GM12878 (cell line): ENCODE data around the gene AKAP17A. TPM values are rescaled to one million over a fixed set of nuclear protein-coding genes. Genes with fewer than 3 reads are reported as not detected.

ENCODE experiments used
- ATAC-seq: fragments of 200-7000 bp; cut with Tn5 transposase; 3 replicates; pipeline ENCODE4 v1.9.1; 2020; ENCODE audit warnings: mild to moderate bottlenecking, moderate library complexity
- BruUV-seq: library from RNA; stranded (reverse); fragments of 400-500 nt; replicated peaks from 2 replicates; lab custom pipeline; 2021; lab: Mats Ljungman, UMichigan
- CTCF ChIA-PET: fragments of 300-600 bp; sonication (Branson Sonifier 250); formaldehyde crosslinking; extraction: SDS; loops from one replicate; lab custom pipeline; 2021; ENCODE audit warnings: inconsistent platforms; lab: Yijun Ruan, JAX
- POLR2A ChIA-PET: fragments of 350-600 bp; formaldehyde crosslinking; extraction: SDS; loops from one replicate; lab custom pipeline; 2021; ENCODE audit warnings: inconsistent platforms; lab: Charles Lee
- RAD21 ChIA-PET: fragments of 300-600 bp; sonication (Branson Sonifier 250); formaldehyde crosslinking; loops from one replicate; lab custom pipeline; 2023; ENCODE audit warnings: antibody characterized with exemption; ENCODE audit not compliant: unreplicated experiment; lab: Charles Lee
- SMC1A ChIA-PET: fragments of 300-600 bp; sonication (Branson Sonifier 250); formaldehyde crosslinking; loops from one replicate; lab custom pipeline; 2023; ENCODE audit not compliant: unreplicated experiment, uncharacterized antibody; lab: Charles Lee
- DNase-seq: peaks from one replicate; pipeline ENCODE4 v3.0.0-alpha.2; 2011; ENCODE audit warnings: low read depth, low spot score
- FAIRE-seq: peaks from 3 replicates; lab custom pipeline; 2011; peaks lifted over from hg19 to GRCh38; lab: Jason Lieb, UNC
- H2AFZ ChIP-seq: 2 replicates; pipeline ENCODE4 v1.6.0; 2011; ENCODE audit warnings: low read depth, low read length, control low read depth; ENCODE audit not compliant: control insufficient read depth
- H3K27ac ChIP-seq: 2 replicates; pipeline ENCODE4 v1.5.1; 2011; ENCODE audit warnings: control low read depth; ENCODE audit not compliant: control insufficient read depth, insufficient read depth
- H3K27me3 ChIP-seq, 2 experiments: replicated peaks in 1 of 2; 2 replicates each; pipeline versions ENCODE4 v1.6.0 to v1.6.1; 2011; ENCODE audit warnings: low read length in 1 of 2; ENCODE audit not compliant: control insufficient read depth in 2 of 2, insufficient read depth in 2 of 2
- H3K36me3 ChIP-seq, 2 experiments: 2 replicates each; pipeline ENCODE4 v1.5.1; 2011; ENCODE audit warnings: low read length in 1 of 2; ENCODE audit not compliant: control insufficient read depth in 2 of 2, insufficient read depth in 2 of 2
- H3K4me1 ChIP-seq: 2 replicates; pipeline ENCODE4 v1.6.1; 2011; ENCODE audit warnings: mild to moderate bottlenecking, low read length, moderate library complexity, mixed read lengths; ENCODE audit not compliant: control insufficient read depth, insufficient read depth
- H3K4me2 ChIP-seq: 2 replicates; pipeline ENCODE4 v1.6.0; 2011; ENCODE audit warnings: control low read depth; ENCODE audit not compliant: control insufficient read depth, insufficient read depth
- H3K4me3 ChIP-seq: fragments of 200-600 bp; sonication (generic); 2 replicates; pipeline ENCODE4 v1.5.1; 2016
- H3K79me2 ChIP-seq: 2 replicates; pipeline ENCODE4 v1.6.0; 2011; ENCODE audit warnings: low read length; ENCODE audit not compliant: control insufficient read depth, insufficient read depth
- H3K9ac ChIP-seq: 2 replicates; pipeline ENCODE4 v1.8.0; 2011; ENCODE audit warnings: low read length, control low read depth, mixed read lengths; ENCODE audit not compliant: control insufficient read depth, insufficient read depth
- H3K9me3 ChIP-seq: replicated peaks from 3 replicates; pipeline ENCODE4 v1.5.1; 2011; ENCODE audit warnings: mild to moderate bottlenecking, low read length; ENCODE audit not compliant: control insufficient read depth, insufficient read depth
- H4K20me1 ChIP-seq: 2 replicates; pipeline ENCODE4 v1.6.0; 2011; ENCODE audit not compliant: control insufficient read depth, insufficient read depth
- ASH2L ChIP-seq: fragments of 300-600, 200-600 bp; sonication (generic); IDR thresholded peaks from 2 replicates; pipeline ENCODE4 v1.6.1; 2017; ENCODE audit warnings: low read depth, mild to moderate bottlenecking, borderline replicate concordance
- ATF3 ChIP-seq: IDR thresholded peaks from 2 replicates; pipeline ENCODE4 v1.6.1; 2011; ENCODE audit warnings: low read depth, mild to moderate bottlenecking, low read length, moderate library complexity, borderline replicate concordance; ENCODE audit errors: extremely low read depth
- BHLHE40 ChIP-seq, 2 experiments: fragments of 450-650 bp in 1 of 2; IDR thresholded peaks; 2 replicates each; pipeline ENCODE4 v1.6.1; 2011 to 2017; ENCODE audit warnings: low read depth in 2 of 2, borderline replicate concordance in 1 of 2, improper control_type of control experiment in 1 of 2, low read length in 1 of 2, mild to moderate bottlenecking in 1 of 2
- CBFB ChIP-seq: IDR thresholded peaks from 2 replicates; pipeline ENCODE4 v1.6.1; 2016; ENCODE audit warnings: antibody characterized with exemption, low read depth
- CHD2 ChIP-seq: IDR thresholded peaks from 2 replicates; pipeline ENCODE4 v1.6.1; 2011; ENCODE audit warnings: low read depth, low read length, improper control_type of control experiment, borderline replicate concordance
- CREM ChIP-seq: IDR thresholded peaks from 2 replicates; pipeline ENCODE4 v1.6.1; 2014; ENCODE audit warnings: antibody characterized with exemption, low read depth
- MYB ChIP-seq: fragments of 150-350 bp; IDR thresholded peaks from 2 replicates; pipeline ENCODE4 v1.6.1; 2014; ENCODE audit warnings: mild to moderate bottlenecking, low read depth, low read length, borderline replicate concordance
- NFIC ChIP-seq: IDR thresholded peaks from 2 replicates; pipeline ENCODE4 v1.6.1; 2012; ENCODE audit warnings: low read depth, mild to moderate bottlenecking, inconsistent platforms, low read length, moderate library complexity
- NFYA ChIP-seq: IDR thresholded peaks from 2 replicates; pipeline ENCODE4 v1.6.1; 2011; ENCODE audit warnings: low read depth, mild to moderate bottlenecking, low read length, improper control_type of control experiment, borderline replicate concordance
- NR2C2 ChIP-seq: IDR thresholded peaks from 2 replicates; pipeline ENCODE4 v1.6.1; 2011; ENCODE audit warnings: borderline replicate concordance, low read depth; ENCODE audit not compliant: control insufficient read depth, insufficient read length
- PAX5 ChIP-seq: IDR thresholded peaks from 2 replicates; pipeline ENCODE4 v1.6.1; 2011; ENCODE audit warnings: low read depth, low read length, borderline replicate concordance
- POLR2AphosphoS5 ChIP-seq: IDR thresholded peaks from 2 replicates; pipeline ENCODE4 v1.6.1; 2011; ENCODE audit warnings: mild to moderate bottlenecking, low read length, inconsistent platforms
- SMAD1 ChIP-seq: fragments of 450-650 bp; IDR thresholded peaks from 2 replicates; pipeline ENCODE4 v1.6.1; 2018; ENCODE audit warnings: mild to moderate bottlenecking, low read depth; ENCODE audit not compliant: partially characterized antibody
- SUPT20H ChIP-seq: IDR thresholded peaks from 2 replicates; pipeline ENCODE4 v1.6.1; 2011; ENCODE audit warnings: low read depth, mild to moderate bottlenecking, low read length, moderate library complexity, borderline replicate concordance; ENCODE audit not compliant: control insufficient read depth
- TBL1XR1 ChIP-seq: IDR thresholded peaks from 2 replicates; pipeline ENCODE4 v1.6.1; 2012; ENCODE audit warnings: low read depth, low read length, improper control_type of control experiment
- ZNF24 ChIP-seq: fragments of 450-650 bp; IDR thresholded peaks from 2 replicates; pipeline ENCODE4 v1.6.1; 2017; ENCODE audit warnings: antibody characterized with exemption, mild to moderate bottlenecking
- whole genome bisulfite sequencing: methylation state at CpG from one replicate; pipeline ENCODE4 v1.1.6; 2016; ENCODE audit warnings: low lambda C conversion rate; ENCODE audit not compliant: insufficient replicate concordance, insufficient coverage; ENCODE audit errors: missing lambda C conversion rate; 5-methylcytosine and 5-hydroxymethylcytosine counted together
- in situ Hi-C: fragments of 300-500 bp; cut with MboI; formaldehyde crosslinking; loops from 9 replicates; pipeline ENCODE4 v1.14.3; 2018; ENCODE audit warnings: mixed read lengths
- intact Hi-C: fragments of 100-400 bp; cut with micrococcal nuclease; formaldehyde crosslinking; loops from one replicate; pipeline ENCODE4 v1.14.2; 2022; ENCODE audit not compliant: unreplicated experiment
- polyA plus RNA-seq, 11 experiments: library from polyadenylated mRNA; depleted of rRNA in 4 of 11; unstranded in 6 of 11; stranded (reverse) in 5 of 11; fragments of >200 nt; fragmentation: Nextera tagmentation in 4 of 11; fragmentation: Illumina TruSeq in 1 of 11; extraction: Ambion mirVana in 4 of 11; extraction: Trizol in 1 of 11; gene quantifications; 1 replicate in 1 of 11; 2 replicates in 10 of 11; pipeline versions ENCODE4 v1.2.1 to v1.2.3, GENCODE V29; 2011 to 2016; ENCODE audit warnings: inconsistent platforms in 2 of 11, missing spikeins in 2 of 11, low read depth in 1 of 11
- total RNA-seq, 4 experiments: library from RNA; depleted of rRNA in 3 of 4; stranded (reverse); fragments of >200 nt in 3 of 4; fragmentation: Illumina TruSeq in 1 of 4; extraction: Trizol in 1 of 4; gene quantifications; 2 replicates each; pipeline versions ENCODE4 v1.2.1 to v1.2.3, GENCODE V29; 2013 to 2021
- TF ChIP-seq, protein P1 (sequence below): IDR thresholded peaks from 2 replicates; pipeline ENCODE4 v1.6.1; 2012; ENCODE audit warnings: low read depth, low read length, improper control_type of control experiment

AKAP17A gene
- total and polyA plus RNA-seq, 10 of the 15 experiments (the other 5 are each of a cell fraction or from before 2014, with no cell fraction given), result 3.0 to 55.8 (median 25.5) TPM

GRCh38 chrX:1602299-1602698 lies 10.9 kb downstream of the AKAP17A start:
- H3K4me2 ChIP-seq, result no peak overlapping the region
- CTCF ChIA-PET, result no interaction called here
- 92% methylated on average over 12 of the region's 12 CpGs for WGBS
- H3K27ac ChIP-seq, result no peak overlapping the region
- no peaks in the 10 kb centered on the region; the same call in 2 of the 3 replicates for H3K9me3 ChIP-seq
- BruUV-seq, result no TSS peak
- RAD21 ChIA-PET, result no interaction called here
- DNase-seq, result no peak
- no peaks in the 10 kb centered on the region; the same call in 1 of the 2 replicates for H4K20me1 ChIP-seq
- SMC1A ChIA-PET, result no interaction called here
- no peak overlapping the region for H3K4me3 ChIP-seq
- no peaks in the 10 kb centered on the region for H3K27me3 ChIP-seq
- intact Hi-C loops (no loop called here), in situ Hi-C loops (no loop called here)
- TF ChIP-seq POLR2AphosphoS5 (peak; percentile 32; the same call in 1 of the 2 replicates), CREM (no peak), BHLHE40 (IDR thresholded peaks at IDR 0.05; ENCODE audit: borderline replicate concordance in 1 of 2, low read depth in 2 of 2, low read length in 1 of 2) (no peak), CHD2 (no peak), TBL1XR1 (no peak), CBFB (no peak)
- TF ChIP-seq, all 136 proteins: peak for 1
- no peak overlapping the region for H2AFZ ChIP-seq
- POLR2A ChIA-PET, result no interaction called here
- H3K79me2 ChIP-seq, result peaks cover 1% of the 10 kb centered on the region
- H3K4me1 ChIP-seq, result no peaks in the 10 kb centered on the region
- H3K36me3 ChIP-seq, result peaks cover 18 to 53% of the 10 kb centered on the region in 2 experiments
- no peak for FAIRE-seq
- H3K9ac ChIP-seq, result no peak overlapping the region
- no peak for ATAC-seq

DNA sequence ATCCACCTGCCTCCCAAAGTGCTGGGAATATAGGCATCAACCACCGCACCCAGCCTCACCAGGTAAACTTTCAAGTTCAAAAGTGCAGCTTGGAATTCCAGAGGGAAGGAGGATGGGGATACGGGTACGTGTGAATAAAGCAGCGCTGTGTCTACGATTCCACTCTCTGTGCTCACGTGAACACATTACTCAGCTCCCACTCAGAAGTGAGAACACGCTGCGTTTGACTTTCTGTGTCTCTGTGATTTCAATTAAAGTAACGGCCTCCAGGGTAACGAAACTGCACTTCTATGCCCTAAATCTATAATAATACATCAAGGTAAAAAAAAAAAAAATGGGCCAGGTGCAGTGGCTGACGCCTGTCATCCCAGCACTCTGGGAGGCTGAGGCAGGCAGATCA lies 15.1 kb downstream of the AKAP17A start:
- no peak for FAIRE-seq
- WGBS, result 78% methylated on average over 11 of the region's 11 CpGs
- ChIA-PET POLR2A (no interaction called here), SMC1A (no interaction called here), RAD21 (no interaction called here), CTCF (no interaction called here)
- in situ Hi-C loops, result no loop called here
- BruUV-seq, result no TSS peak
- DNase-seq, result no peak
- H3K4me2 ChIP-seq, result no peak overlapping the region
- H3K9me3 ChIP-seq, result no peaks in the 10 kb centered on the region; the same call in 2 of the 3 replicates
- no peak overlapping the region for H3K9ac ChIP-seq
- no peaks in the 10 kb centered on the region for H3K79me2 ChIP-seq
- no peak overlapping the region for H3K27ac ChIP-seq
- ATAC-seq, result no peak
- H3K27me3 ChIP-seq, result no peaks in the 10 kb centered on the region
- H3K36me3 ChIP-seq, result peaks cover 5 to 13% of the 10 kb centered on the region in 2 experiments
- no peak overlapping the region for H3K4me3 ChIP-seq
- H2AFZ ChIP-seq, result no peak overlapping the region
- H3K4me1 ChIP-seq, result no peaks in the 10 kb centered on the region; the same call in 1 of the 2 replicates
- H4K20me1 ChIP-seq, result no peaks in the 10 kb centered on the region; the same call in 1 of the 2 replicates
- intact Hi-C loops, result no loop called here
- TF ChIP-seq ASH2L (no peak), SUPT20H (no peak), ATF3 (no peak), NFIC (no peak), NFYA (no peak), MYB (no peak), ZNF24 (no peak), PAX5 (no peak), NR2C2 (no peak), SMAD1 (no peak)
- TF ChIP-seq, protein P1, sequence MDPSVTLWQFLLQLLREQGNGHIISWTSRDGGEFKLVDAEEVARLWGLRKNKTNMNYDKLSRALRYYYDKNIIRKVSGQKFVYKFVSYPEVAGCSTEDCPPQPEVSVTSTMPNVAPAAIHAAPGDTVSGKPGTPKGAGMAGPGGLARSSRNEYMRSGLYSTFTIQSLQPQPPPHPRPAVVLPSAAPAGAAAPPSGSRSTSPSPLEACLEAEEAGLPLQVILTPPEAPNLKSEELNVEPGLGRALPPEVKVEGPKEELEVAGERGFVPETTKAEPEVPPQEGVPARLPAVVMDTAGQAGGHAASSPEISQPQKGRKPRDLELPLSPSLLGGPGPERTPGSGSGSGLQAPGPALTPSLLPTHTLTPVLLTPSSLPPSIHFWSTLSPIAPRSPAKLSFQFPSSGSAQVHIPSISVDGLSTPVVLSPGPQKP, result no peak
